GM21717 (cell line): ENCODE results near the gene MC2R.

ENCODE experiments used
- ATAC-seq: cut with Tn5 transposase; IDR thresholded peaks from one replicate; pipeline ENCODE4 v1.9.1; 2021; ENCODE audit warnings: mild to moderate bottlenecking, moderate library complexity; ENCODE audit not compliant: unreplicated experiment

MC2R gene

DNA sequence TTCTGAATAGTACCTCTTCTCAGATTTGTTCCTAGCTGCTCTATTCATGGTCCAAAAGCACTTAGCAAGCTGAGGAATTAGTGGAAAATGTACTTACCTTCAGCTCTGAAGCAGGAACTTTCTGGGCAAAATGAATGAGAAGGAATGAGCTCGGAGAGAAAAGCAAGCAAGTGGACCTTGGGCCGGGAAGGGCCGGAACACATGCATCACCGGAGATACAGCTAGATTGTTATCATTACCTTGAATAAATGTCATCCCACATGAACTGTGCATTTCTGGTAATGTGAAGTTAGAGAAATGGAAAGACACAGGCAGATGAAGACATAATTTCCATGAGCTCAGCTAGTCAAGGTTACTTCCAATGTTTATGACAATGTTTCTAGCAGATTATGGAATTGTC lies at the start of gene MC2R:
Gene MC2R (minus strand): TSS at position 146 of the 400 bp plus-strand sequence. CDS start 30,018 bp downstream, outside the sequence.
- ATAC-seq: no peak

DNA sequence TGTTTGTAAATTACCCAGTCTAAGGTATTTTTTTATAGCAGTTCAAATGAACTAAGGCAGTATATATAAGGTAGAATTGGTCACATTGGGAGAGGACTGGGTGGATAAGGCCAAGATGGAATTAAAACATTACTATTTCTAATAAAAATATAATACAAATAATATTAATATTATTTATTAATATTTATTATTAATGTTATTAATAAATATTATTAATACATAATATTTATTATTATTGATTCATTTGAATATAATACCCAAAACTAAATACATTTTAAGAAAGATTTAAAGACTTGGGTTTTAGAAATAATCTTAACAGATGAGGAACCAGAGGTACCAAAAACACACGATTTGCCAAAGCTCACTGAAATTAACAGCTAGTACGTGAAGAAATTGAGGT lies 30.5 kb upstream of the MC2R start:
- ATAC-seq: no peak

DNA sequence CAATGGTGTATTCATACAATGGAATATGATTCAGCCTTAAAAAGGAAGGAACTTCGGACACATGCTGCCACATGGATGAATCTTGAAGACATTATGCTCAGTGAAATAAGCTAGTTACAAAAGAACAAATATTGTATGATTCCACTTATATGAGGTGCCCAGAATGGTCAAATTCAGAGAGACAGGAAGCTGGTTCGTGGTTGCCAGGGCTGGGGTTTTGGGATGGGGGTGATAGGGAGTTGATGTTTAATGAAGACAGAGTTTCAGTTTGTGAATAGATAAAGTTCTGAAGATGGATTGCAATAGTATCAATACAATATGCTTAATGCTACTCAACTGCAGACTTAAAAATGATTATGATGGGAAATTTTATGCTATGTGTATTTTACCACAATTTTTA lies 28.0 kb upstream of the MC2R start:
- ATAC-seq: no peak

DNA sequence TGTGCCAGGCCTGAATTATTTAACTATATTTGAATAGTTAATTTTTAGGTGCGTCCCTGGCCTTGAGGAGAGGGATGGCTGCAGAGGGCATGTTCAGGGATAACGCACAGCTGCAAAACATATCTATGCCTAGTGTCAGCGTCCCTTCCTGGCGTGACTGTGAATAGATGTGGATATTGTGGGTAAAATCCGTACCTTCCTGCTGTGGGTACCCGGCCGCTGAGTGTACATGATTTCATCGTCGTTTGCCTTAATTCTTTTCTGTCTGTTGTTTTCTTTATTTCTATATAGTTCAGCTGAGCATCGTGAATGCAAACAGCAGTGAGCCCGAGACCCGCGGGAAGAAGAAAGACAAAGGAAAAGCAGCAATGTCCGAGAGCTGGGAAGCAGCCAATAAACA lies 25.0 kb upstream of the MC2R start:
- ATAC-seq: no peak

DNA sequence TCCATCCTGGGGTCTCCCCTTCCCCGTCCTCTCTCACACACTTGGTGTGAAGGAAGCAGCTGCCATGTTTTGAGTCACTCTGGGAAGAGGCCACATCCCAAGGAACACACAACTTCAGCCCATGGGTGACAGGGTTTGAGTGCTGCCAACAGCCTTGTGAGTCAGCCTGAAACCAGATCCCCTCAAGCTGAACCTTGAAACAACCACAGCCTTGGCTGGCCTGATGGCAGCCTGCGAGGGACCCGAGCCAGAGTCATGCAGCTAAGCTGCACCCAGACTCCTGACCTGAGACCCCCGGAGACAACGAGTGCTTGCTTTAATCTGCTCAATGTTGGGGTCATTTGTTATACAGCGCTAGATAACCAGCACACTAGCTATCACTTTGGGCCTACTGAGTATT lies 19.3 kb upstream of the MC2R start:
- ATAC-seq: no peak

DNA sequence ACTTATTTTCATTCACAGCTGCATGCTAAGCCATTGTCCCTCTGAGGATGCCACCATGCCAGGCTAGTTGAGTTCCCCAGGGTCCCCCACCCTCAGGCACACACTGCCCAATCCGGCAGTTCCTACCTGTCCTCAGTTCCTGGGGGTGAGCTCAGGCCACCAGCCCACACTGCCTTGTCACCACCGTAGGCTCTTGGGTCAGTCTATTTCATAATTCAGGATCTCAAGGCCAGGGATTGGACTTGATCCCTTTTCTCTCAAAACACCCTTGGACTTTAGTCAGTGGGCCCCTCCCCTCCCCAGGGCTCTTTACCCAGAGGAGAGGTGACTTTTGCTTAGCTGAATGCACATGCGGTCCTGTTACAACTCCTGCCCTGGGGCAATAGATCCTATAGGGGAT lies 18.7 kb upstream of the MC2R start:
- no peak for ATAC-seq

DNA sequence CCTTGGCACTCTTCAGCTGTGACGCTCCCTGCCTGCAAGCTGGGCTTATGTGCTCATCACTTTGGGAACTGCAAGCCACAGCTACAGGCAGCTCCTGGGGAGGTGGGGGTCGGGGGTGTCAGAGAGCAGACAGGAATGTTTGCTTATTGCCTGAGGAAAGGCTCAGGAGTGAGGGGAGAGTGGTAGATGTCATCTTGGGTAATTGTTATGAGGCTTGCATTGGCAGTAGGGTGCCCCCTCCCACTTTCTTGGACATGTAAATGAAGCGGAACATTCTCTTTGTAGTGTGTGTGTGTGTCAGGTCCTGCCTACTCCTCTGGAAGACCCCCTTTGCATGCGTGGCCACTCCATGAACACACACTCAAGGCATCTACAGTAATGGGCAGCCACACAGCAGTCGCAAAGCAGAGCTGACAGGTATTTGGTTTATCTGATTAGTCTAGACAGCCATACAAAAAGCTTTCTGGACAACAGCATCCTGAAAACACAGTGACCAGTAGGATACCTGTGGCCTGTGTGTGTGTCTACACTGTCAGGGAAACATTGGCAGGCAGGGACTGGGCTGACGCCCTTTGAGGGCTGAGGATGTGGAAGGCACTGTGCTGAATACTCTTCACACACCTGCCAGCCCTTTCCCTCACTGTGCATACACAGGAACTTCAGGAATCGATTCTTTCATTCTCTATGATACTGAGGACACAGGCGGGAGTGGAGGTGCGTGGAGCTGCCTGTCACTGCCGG lies 17.1 kb upstream of the MC2R start:
- no peak for ATAC-seq

DNA sequence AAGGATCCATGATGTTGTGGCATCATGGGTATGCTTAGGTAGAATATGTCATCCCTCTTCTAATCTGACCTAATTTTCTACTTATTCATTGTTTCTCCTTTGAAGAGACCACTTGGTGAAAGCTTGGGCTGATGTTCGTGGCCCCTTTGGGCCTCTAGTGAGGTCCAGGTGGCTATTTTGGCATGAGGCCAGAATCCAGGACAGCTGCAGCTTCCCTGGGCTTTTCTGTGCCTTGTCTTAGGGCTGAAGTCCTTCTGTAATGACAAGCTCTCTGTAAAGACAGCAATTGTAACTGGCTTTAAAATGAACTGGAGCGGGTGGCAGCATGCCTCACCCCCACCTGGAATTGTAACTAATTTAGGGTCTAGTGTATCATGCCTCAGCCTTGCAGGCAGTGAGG lies 15.6 kb upstream of the MC2R start:
- no peak for ATAC-seq

DNA sequence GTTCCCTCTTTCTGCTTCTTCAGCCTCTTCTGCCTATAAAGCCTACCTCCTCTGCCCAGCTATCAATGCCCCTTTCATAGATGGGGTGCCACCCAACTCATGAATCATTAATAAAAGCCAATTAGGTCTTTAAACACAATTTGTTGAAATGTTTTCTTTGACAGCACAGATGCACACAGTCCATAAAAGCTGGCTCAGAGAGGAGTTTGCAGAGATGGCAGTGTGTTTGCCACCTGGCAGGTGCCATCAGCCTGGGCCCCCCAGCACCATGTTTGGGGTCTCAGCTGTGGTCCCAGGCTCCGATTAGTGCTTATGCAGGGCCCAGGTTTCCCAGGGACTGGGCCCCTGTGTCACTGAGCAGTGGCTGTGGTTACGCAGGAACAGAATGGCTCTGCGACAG lies 7.9 kb upstream of the MC2R start:
- no peak for ATAC-seq

DNA sequence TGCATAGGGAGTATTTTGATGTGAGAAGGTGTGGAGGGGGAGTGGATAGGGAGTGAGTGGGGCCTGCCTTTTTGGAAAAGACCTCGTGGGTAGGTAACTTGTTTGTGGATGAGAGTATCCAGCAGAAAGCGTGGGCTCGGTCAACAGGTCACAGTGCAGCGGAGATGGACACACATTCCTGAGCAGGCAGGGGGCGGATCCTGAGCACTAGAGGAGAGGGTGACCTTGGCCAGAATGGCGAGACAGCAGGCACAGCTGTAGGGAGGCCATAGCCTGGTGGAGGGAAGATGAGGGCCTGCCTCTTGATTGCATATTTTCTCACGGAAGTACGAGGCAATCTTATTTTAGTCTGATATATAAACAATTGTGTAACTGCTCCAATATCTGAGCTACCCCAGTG lies 3.6 kb upstream of the MC2R start:
- ATAC-seq: no peak

DNA sequence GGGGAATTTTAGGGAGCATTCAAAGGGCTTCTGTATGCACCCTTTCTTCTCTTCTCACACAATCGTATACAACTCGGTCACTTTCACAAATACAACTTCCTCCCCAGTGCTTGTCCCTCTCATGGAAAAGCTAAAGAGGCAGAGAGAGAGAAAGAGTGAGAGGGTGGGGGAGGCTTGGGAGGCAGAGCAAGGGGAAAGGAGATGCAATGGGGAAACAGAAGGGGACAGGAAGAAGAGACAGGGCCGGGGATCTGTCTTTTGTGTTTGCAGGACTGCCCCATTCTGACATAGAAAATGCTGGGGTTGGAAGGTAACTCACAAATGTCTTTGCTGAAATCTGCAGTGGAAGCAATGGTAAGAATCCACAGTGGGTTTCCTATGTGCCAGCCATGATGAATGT lies 2.1 kb upstream of the MC2R start:
- ATAC-seq: no peak

DNA sequence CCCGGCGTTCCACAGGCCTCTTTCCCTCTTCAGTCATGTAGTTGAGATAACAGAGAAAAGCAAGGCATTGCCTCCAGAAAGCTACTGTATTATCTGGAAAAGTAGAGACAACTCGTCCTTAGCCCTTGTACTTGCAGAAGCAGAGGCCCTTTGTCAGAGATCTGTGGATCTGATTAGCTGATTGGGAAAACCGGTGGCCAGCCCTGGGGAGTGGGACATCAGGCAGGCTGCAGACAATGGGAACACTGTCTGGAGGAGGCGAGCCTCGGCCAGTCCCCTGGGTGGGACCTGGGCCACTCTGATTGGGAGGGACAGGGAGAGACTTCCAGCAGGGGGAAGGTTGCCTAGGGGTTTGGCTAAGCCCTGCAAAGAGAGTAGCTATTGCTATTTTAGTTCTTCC lies 1.2 kb upstream of the MC2R start:
- ATAC-seq: no peak

DNA sequence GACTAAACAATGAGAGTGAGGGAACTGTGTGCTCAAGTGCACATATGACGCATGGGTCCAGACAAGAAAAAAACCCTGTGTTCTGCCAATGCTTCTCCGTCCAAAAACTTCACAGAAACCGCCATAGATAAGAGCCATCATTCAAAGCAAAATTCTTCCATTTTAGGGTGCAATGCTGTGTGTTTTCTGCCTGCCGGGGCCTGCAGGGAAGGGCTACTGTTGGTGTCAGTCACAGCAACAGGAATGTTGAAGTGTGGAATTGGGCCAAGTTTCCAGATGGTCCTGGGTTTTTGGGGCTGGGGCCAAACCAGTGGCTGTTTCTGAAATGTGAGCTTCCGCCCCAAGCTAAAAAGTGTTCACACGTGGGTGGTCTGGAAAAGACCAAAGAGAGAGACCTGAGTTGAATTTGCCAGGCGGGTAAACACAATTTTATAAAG lies 677 bp upstream of the MC2R start:
- ATAC-seq: no peak

DNA sequence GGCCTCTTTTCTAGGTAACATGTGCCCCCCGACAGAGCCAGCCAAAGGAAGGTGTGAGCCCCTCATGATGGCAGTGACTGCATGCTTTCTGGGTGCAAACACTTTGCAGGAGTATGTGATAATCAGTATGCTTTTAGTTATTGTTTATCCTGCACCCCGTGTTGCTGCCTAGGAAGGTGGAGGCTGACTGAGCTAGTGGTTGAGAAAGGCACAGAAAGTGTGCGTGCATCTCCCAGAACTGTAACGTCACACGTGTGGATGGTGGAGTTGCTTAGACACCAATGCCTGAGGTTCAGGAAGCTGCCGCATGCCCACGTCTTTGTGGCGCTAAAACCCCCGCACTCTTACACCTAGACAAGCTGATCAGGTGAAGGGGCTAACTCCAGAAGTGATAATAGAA lies 580 bp downstream of the MC2R start:
- no peak for ATAC-seq

DNA sequence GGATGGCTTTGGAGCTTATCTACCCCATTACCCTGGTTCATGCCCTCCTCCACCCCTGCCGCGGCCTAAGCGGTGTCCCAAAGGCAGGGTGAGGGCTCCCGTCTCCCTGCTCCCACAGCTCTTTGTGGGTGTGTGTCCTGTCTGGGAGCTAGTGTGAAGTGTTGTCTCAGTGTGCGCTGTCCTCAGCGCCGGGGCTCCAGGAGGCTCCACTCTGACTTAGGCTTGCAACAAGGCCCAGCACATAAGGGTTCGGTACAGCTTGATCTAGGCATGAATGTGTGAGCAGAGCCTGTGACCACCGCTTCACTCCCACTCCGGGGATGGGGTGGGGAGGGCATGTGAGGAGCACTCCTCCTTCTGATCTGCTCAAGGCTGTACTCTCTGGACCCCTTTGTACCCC lies 1.2 kb downstream of the MC2R start:
- no peak for ATAC-seq

DNA sequence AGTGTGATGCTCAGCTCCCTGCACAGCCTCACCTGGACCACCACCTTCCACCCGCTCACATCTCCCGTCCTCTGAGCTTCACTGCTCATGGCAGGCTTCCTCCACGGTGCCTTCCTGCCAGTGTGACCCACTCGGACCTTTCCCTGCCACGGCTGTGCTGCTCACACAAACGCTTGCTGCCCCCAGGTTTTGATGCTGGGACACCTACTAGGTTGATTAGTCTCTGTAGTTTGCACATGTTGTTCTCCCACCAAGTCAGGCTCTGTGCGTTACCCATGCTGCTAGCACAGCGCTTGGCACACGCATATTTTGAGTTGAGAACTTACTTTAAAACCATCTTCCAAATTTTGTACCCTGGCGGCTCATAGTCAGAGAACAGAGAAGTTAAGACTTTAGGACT lies 2.1 kb downstream of the MC2R start:
- ATAC-seq: no peak

DNA sequence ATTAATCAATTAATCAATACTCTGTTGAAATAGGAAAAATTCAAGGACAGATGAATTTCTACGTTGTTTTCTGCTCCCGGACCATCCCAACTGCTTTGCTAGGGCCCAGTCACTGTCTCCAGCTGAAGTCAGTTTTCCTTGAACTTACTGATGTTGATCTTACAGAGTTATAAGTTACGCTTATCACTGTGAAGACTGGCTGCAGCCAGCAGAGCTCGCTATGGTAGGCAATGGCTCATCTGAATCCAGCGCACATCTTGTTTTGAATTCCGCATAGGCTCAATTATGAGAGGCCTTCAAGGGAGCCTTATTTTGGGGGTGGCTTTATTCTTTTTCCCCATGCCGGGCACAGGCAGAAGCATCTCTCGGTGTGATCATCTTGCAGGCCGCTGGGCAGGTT lies 2.7 kb downstream of the MC2R start:
- ATAC-seq: no peak

DNA sequence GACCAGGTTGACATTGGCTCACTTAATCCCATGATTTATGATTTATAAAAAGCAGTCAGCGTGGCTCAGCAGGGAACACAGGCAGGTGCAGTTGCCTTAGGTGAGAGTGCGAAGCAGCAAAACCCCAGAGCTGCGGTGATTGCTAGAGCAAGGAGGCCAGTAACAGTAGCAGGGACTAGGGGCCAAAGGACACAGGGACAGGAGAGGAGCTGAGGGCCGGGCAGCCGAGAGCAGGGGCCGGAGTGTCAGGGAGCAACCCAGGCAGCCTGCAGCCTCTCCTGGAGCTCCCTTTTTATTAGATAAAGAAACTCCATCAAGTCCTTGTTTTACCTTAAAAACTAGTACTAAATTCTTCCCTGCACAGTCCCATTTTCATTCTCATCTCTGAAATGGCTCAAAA lies 4.3 kb downstream of the MC2R start:
- no peak for ATAC-seq

DNA sequence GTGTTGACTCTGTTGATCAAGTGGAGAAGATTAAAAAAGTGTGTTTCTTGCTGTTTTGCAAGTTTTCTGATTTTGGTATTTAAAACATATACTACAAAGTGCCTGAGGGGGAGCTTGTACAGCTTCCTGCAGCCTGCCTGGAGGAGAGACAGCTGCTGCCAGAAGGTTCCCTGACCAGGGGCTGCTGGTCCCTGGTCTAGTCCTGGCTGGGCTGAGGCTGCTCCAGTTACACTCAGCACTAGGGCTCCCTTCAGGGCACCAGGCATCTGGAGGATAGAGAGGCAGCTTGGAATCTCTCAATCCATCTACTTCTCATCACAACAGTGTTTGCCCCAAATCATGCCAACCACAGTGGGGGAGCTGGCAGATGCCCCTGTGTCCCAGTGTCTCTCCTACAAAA lies 4.8 kb downstream of the MC2R start:
- no peak for ATAC-seq

DNA sequence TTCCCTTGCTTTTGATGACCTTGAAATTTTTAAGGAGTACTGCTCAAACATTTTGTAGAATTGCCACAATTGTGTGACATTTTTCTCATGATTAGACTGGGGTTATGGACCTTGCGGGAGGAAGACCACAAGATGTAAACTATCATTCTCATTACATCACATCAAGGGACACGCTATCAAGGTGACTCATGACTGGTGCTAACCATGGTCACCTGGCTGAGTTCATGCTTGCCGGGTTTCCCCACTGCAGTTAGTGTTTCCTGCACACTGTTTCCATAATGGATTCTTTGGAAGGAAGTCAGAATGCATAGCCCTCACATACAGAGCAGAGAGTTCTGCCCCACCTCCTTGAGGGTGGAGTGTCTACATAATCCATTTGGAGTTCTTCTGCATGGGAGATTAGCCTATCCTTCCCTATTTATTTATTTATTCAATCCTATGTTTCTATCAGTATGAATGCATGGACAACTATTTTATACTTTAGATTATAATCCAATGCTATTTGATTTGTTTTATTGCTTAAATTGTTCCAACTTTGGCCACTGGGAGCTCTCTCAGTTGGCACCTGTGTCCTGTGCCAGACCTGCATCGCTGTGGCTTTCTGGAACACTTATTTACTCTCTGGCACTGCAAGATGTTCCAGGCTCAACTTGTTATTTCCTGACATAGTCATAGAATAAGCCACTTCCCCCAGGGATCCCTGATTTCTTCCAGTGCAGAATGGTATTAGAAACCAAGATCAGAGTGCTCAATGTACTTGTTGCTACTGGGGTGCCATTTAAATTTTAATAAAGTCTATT lies 6.0 kb downstream of the MC2R start:
- no peak for ATAC-seq

DNA sequence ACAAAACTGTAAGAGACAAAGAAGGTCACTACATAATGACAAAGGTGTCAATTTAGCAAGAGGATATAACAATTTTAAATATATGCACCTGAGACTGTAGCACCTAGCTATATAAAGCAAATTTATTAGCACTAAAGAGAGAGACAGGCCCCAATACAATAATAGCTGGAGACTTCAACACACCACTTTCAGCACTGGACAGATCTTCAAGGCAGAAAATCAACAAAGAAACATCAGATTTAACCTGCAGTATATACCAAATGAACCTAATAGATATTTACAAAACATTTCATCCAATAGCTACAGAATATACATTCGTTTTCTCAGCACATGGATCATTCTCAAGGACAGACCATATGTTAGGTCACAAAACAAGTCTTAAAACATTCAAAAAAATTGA lies 14.7 kb downstream of the MC2R start:
- ATAC-seq: no peak

DNA sequence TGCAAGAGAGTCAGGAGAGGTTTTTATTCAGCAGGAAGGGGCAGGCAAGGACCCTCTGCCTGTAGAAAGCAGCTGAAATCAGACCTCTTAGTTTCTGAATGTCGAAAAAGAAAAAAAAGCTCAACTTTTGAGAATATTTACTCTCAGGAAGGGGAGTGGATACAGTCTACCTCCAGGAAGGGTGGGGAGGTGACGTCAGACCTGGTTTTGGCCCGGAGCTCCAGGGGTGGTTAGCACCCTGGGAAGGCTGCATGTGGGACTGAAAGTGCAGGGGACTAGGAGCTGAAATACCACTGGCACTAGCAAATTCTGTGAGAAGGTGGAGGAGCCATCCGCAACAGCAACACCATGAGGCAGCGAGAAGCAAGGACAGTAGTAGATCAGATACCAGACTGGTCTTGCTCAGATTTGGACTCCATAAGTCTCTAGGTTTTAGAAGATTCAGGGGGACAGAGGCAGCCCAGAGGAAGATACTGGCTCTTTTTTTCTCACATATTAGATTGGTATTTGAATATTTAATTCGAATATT lies 19.8 kb downstream of the MC2R start:
- no peak for ATAC-seq
